Psoas muscle (tissue), 8 donors: ENCODE results near the gene NKX2-3. TPM values are rescaled to one million over a fixed set of nuclear protein-coding genes. Genes with fewer than 3 reads are reported as not detected.

ENCODE experiments used
- ATAC-seq, 4 donors: fragments of 200-7000 bp; cut with Tn5 transposase; one replicate each; pipeline ENCODE4 v1.9.1; 2020; ENCODE audit warnings: moderate library complexity in 3 of 4, mild to moderate bottlenecking in 2 of 4
- DNase-seq, 2 donors: peaks; one replicate each; pipeline ENCODE4 v3.0.0-alpha.2; 2020
- H3K27ac ChIP-seq: fragments of 200-600 bp; one replicate; pipeline ENCODE4 v1.8.0; 2022
- H3K27me3 ChIP-seq, 3 donors: fragments of 200-600 bp in 1 of 3; one replicate each; pipeline versions ENCODE4 v1.6.1 to v1.8.0; 2013 to 2022; ENCODE audit warnings: low read length in 2 of 3, mild to moderate bottlenecking in 2 of 3, moderate library complexity in 1 of 3; ENCODE audit not compliant: insufficient read depth in 3 of 3
- H3K36me3 ChIP-seq, 2 donors: fragments of 200-600 bp in 1 of 2; one replicate each; pipeline versions ENCODE4 v1.6.1 to v1.8.0; 2013 to 2022; ENCODE audit warnings: low read depth in 1 of 2, mild to moderate bottlenecking in 1 of 2, moderate library complexity in 1 of 2; ENCODE audit not compliant: insufficient read depth in 1 of 2
- H3K4me1 ChIP-seq: fragments of 200-600 bp; one replicate; pipeline ENCODE4 v1.8.0; 2022
- H3K4me3 ChIP-seq: fragments of 200-600 bp; one replicate; pipeline ENCODE4 v1.8.0; 2022; ENCODE audit warnings: mild to moderate bottlenecking
- H3K9me3 ChIP-seq: fragments of 200-600 bp; one replicate; pipeline ENCODE4 v1.8.0; 2022
- CTCF ChIP-seq: fragments of 200-600 bp; IDR thresholded peaks from one replicate; pipeline ENCODE4 v1.8.0; 2022; ENCODE audit warnings: antibody characterized with exemption
- WGBS, 3 donors: extraction: QIAGEN DNeasy Blood & Tissue Kit; methylation state at CpG; one replicate each; pipeline versions ENCODE4 v1.1.6 to v1.1.7; 2013; 5-methylcytosine and 5-hydroxymethylcytosine counted together
- intact Hi-C, 2 donors: fragments of 100-400 bp; cut with DNase I; formaldehyde crosslinking; loops; one replicate each; pipeline versions ENCODE4 v1.11.0 to v1.14.2; 2022
- polyA plus RNA-seq, 3 donors: library from polyadenylated mRNA; stranded (reverse); fragments of 200-250 nt; gene quantifications; one replicate each; pipeline ENCODE4 v1.2.3, GENCODE V29; 2013
- total RNA-seq, 4 donors: library from RNA; stranded (reverse); fragmentation: NEBNext Ultra II Directional in 2 of 4; extraction: Animal tissue kit (Norgen Biotek cat#: 25700) in 2 of 4; gene quantifications; one replicate each; pipeline versions ENCODE4 v1.2.1 to v1.2.4, GENCODE V29; 2021 to 2023
- donor health status: healthy with polysubstance abuse.
- donor health status: DM: no; HTN: no; CAD: no; lungs with moderate emphysema.
- donor health status: Bipolar disorder and iron deficiency.
- donor health status: healthy.
- donor health status: DM: yes; HTN: yes; CAD: no.
- donor health status: DM: no; HTN: no; CAD: no.
- donor health status: DM: no; HTN: no; CAD: no.
- donor health status: DM: yes; HTN: yes; CAD: no.

Gene NKX2-3
- total and polyA plus RNA-seq, 7 donors, result not detected

- no peaks in the 10 kb centered on the region for H3K4me1 ChIP-seq
- no peak for DNase-seq
- H3K9me3 ChIP-seq, result peaks cover 7% of the 10 kb centered on the region
- intact Hi-C loops, result no loop called here
- TF ChIP-seq CTCF, result no peak
- no peaks in the 10 kb centered on the region for H3K36me3 ChIP-seq
- H3K27ac ChIP-seq, result no peak overlapping the region
- peaks cover 0 to 5% (median 4%) of the 10 kb centered on the region in 3 donors for H3K27me3 ChIP-seq
- no peak for ATAC-seq
- H3K4me3 ChIP-seq, result no peak overlapping the region
- 56 to 64% (median 59%) methylated on average over 6 of the region's 6 CpGs for WGBS, 3 donors
Measured at GRCh38 chr10:99497343-99498025, 35.3 kb upstream of the NKX2-3 start.

GRCh38 chr10:99506416-99506815, 26.3 kb upstream of the NKX2-3 start:
- H3K4me3 ChIP-seq, result no peak overlapping the region
- 72 to 93% (median 82%) methylated on average over 1 of the region's 1 CpG for WGBS, 3 donors
- peaks cover 0 to 42% (median 2%) of the 10 kb centered on the region in 3 donors for H3K27me3 ChIP-seq
- DNase-seq (no peak), ATAC-seq (no peak)
- H3K9me3 ChIP-seq, result no peaks in the 10 kb centered on the region
- no peaks in the 10 kb centered on the region for H3K36me3 ChIP-seq
- H3K27ac ChIP-seq, result no peak overlapping the region
- TF ChIP-seq CTCF, result no peak
- no peaks in the 10 kb centered on the region for H3K4me1 ChIP-seq
- intact Hi-C loops, result no loop called here

GRCh38 chr10:99507265-99507664, 25.5 kb upstream of the NKX2-3 start:
- intact Hi-C loops, result no loop called here

GRCh38 chr10:99513061-99513460, 19.7 kb upstream of the NKX2-3 start:
- Histone ChIP-seq H3K27ac (no peak overlapping the region), H3K36me3 (no peaks in the 10 kb centered on the region), H3K4me3 (no peak overlapping the region), H3K9me3 (no peaks in the 10 kb centered on the region), H3K4me1 (no peaks in the 10 kb centered on the region), H3K27me3 (peaks cover 0 to 57% (median 23%) of the 10 kb centered on the region in 3 donors)
- intact Hi-C loops, result no loop called here
- DNase-seq (no peak), ATAC-seq (no peak)
- TF ChIP-seq CTCF, result no peak

More at GRCh38 chr10:99507265-99507664, 25.5 kb upstream of the NKX2-3 start:
- Histone ChIP-seq H3K27ac (no peak overlapping the region), H3K27me3 (peaks cover 0 to 39% (median 2%) of the 10 kb centered on the region in 3 donors), H3K4me1 (no peaks in the 10 kb centered on the region), H3K9me3 (no peaks in the 10 kb centered on the region), H3K4me3 (no peak overlapping the region), H3K36me3 (no peaks in the 10 kb centered on the region)
- no peak for DNase-seq
- TF ChIP-seq CTCF, result no peak
- no peak for ATAC-seq

- peaks cover 10% of the 10 kb centered on the region for H3K4me1 ChIP-seq
- ATAC-seq (no peak), DNase-seq (no peak)
- no peak overlapping the region for H3K4me3 ChIP-seq
- 21 to 26% (median 22%) methylated on average over 7 of the region's 7 CpGs for WGBS, 3 donors
- no peaks in the 10 kb centered on the region for H3K9me3 ChIP-seq
- intact Hi-C loops, result no loop called here
- no peak for TF ChIP-seq CTCF
- no peaks in the 10 kb centered on the region for H3K36me3 ChIP-seq
- H3K27ac ChIP-seq, result no peak overlapping the region
- peaks cover 14 to 73% (median 41%) of the 10 kb centered on the region in 3 donors for H3K27me3 ChIP-seq
Measured at GRCh38 chr10:99519690-99520039, 13.1 kb upstream of the NKX2-3 start.
